ENCODE data around the gene MAP2K7. TPM values are rescaled to one million over a fixed set of nuclear protein-coding genes. Genes with fewer than 3 reads are reported as not detected.
A peak's percentile ranks its signal among the peaks of the same experiment; 100 is the strongest.

Gene MAP2K7
- total and polyA plus RNA-seq, 2 donors (not counting 1 experiment from before 2014, with no cell fraction given), result 7.8 to 10.4 TPM

GRCh38 chr19:7926727-7927604 lies 23.3 kb downstream of the MAP2K7 start:
- Histone ChIP-seq H3K27me3 (ENCODE audit: control insufficient read depth, insufficient read depth, low read length) (no peaks in the 10 kb centered on the region), H3K27ac (ENCODE audit: insufficient read depth, low read length) (no peak overlapping the region), H3K9ac (ENCODE audit: insufficient read depth, low read length) (no peak overlapping the region), H4K20me1 (ENCODE audit: control insufficient read depth, extremely low read depth, insufficient read depth, low read length) (no peaks in the 10 kb centered on the region), H3K4me1 (ENCODE audit: control insufficient read depth, extremely low read depth, insufficient read depth, low read length) (peaks cover 26% of the 10 kb centered on the region), H3K79me2 (ENCODE audit: control insufficient read depth, insufficient read depth, low read length) (no peaks in the 10 kb centered on the region), H3K4me3 (replicated peaks in 1 of 4; ENCODE audit: control extremely low read depth in 1 of 4, insufficient read depth in 1 of 4, low read depth in 3 of 4, low read length in 4 of 4) (no peak overlapping the region), H3K9me3 (ENCODE audit: control insufficient read depth, insufficient read depth, low read depth, low read length) (no peaks in the 10 kb centered on the region), H3K4me2 (ENCODE audit: extremely low read depth, insufficient read depth, low read length) (no peak overlapping the region), H2AFZ (ENCODE audit: low read length) (no peak overlapping the region), H3K36me3 (ENCODE audit: control insufficient read depth, insufficient read depth, low read length) (peaks cover 21% of the 10 kb centered on the region)
- DNase-seq (ENCODE audit: low read depth in 2 of 2), result no peak
- TF ChIP-seq CTCF (conservative IDR thresholded peaks at IDR 0.05 in 1 of 2, IDR thresholded peaks at IDR 0.05 in 1 of 2; ENCODE audit: low read depth in 1 of 2, low read length in 2 of 2) (no peak), EZH2 (IDR thresholded peaks at IDR 0.05; ENCODE audit: low read length, missing control alignments) (no peak)

DNA sequence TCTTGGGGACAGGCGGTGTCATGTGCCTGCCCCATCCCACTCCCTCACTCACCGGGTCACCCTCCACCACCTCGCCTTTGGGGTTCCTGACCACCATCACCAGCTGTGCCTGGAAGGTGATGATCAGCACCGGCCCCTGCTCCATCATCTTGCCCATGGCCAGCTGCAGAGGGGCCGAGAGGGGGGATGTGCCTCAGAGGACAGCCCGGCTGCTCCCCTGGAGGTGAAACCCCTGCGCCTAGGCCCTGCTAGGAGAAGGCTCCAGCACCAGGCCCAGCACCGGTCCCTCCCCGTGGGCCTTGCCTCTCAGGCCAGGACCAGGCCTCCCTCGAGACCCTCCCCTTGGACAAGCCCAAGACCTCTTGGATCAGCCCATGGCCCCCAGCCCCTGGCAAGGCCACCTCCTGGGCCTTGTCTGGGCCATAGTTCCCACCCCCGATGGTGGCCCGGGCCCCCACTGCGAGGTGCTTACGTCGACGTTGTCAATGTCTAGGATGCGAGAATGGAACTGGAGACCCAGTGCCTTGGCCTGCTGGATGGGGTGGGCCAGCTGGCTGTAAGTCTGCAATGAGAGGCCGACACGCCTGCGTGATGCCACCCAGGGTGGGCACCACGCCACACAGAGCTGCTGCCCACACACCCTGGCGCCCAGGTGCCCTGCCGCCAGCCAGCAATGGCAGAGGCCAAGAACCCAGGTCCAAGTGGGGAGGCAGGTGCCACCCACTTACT lies 24.1 kb downstream of the MAP2K7 start:
- TF ChIP-seq CTCF (conservative IDR thresholded peaks at IDR 0.05 in 1 of 2, IDR thresholded peaks at IDR 0.05 in 1 of 2; ENCODE audit: low read depth in 1 of 2, low read length in 2 of 2) (no peak), EZH2 (IDR thresholded peaks at IDR 0.05; ENCODE audit: low read length, missing control alignments) (no peak)
- Histone ChIP-seq H3K27me3 (ENCODE audit: control insufficient read depth, insufficient read depth, low read length) (no peaks in the 10 kb centered on the region), H3K9ac (ENCODE audit: insufficient read depth, low read length) (peak overlapping the region; percentile 64), H3K4me3 (replicated peaks in 1 of 4; ENCODE audit: control extremely low read depth in 1 of 4, insufficient read depth in 1 of 4, low read depth in 3 of 4, low read length in 4 of 4) (no peak overlapping the region), H2AFZ (ENCODE audit: low read length) (no peak overlapping the region), H3K36me3 (ENCODE audit: control insufficient read depth, insufficient read depth, low read length) (peaks cover 20% of the 10 kb centered on the region), H3K4me2 (ENCODE audit: extremely low read depth, insufficient read depth, low read length) (peak overlapping the region; percentile 78), H3K27ac (ENCODE audit: insufficient read depth, low read length) (peak overlapping the region; percentile 92), H4K20me1 (ENCODE audit: control insufficient read depth, extremely low read depth, insufficient read depth, low read length) (no peaks in the 10 kb centered on the region), H3K4me1 (ENCODE audit: control insufficient read depth, extremely low read depth, insufficient read depth, low read length) (peaks cover 24% of the 10 kb centered on the region), H3K9me3 (ENCODE audit: control insufficient read depth, insufficient read depth, low read depth, low read length) (no peaks in the 10 kb centered on the region), H3K79me2 (ENCODE audit: control insufficient read depth, insufficient read depth, low read length) (no peaks in the 10 kb centered on the region)
- no peak for DNase-seq (ENCODE audit: low read depth in 2 of 2)

DNA sequence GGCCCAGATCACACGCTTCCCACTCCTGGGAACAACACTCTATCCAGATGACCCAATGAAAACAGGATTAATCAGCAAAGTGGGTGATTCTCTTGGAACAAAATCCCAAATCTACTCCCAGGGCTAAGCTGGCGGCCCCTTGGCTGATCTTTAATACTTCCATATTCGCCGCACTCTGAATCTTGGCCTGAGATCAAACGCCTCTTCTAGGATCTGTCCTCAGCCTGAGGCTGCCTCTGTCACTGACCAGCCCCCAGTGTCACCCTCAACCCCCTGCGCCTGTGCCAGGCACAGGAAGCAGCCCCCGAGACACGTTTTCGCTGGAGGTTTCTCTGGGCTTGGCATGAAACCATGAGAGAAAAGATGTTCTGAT lies 24.6 kb downstream of the MAP2K7 start:
- peak in 1 of 2 donors; percentile 29 for DNase-seq (ENCODE audit: low read depth in 2 of 2)
- H3K4me2 ChIP-seq (ENCODE audit: extremely low read depth, insufficient read depth, low read length), result peak overlapping the region; percentile 78
- no peak for TF ChIP-seq EZH2 (IDR thresholded peaks at IDR 0.05; ENCODE audit: low read length, missing control alignments)
- TF ChIP-seq CTCF (conservative IDR thresholded peaks at IDR 0.05 in 1 of 2, IDR thresholded peaks at IDR 0.05 in 1 of 2; ENCODE audit: low read depth in 1 of 2, low read length in 2 of 2), result no peak

More for the DNA sequence above, 24.6 kb downstream of the MAP2K7 start:
- Histone ChIP-seq H3K36me3 (ENCODE audit: control insufficient read depth, insufficient read depth, low read length) (peaks cover 25% of the 10 kb centered on the region), H2AFZ (ENCODE audit: low read length) (no peak overlapping the region), H4K20me1 (ENCODE audit: control insufficient read depth, extremely low read depth, insufficient read depth, low read length) (no peaks in the 10 kb centered on the region), H3K79me2 (ENCODE audit: control insufficient read depth, insufficient read depth, low read length) (no peaks in the 10 kb centered on the region), H3K9me3 (ENCODE audit: control insufficient read depth, insufficient read depth, low read depth, low read length) (no peaks in the 10 kb centered on the region), H3K4me1 (ENCODE audit: control insufficient read depth, extremely low read depth, insufficient read depth, low read length) (peaks cover 24% of the 10 kb centered on the region), H3K27me3 (ENCODE audit: control insufficient read depth, insufficient read depth, low read length) (no peaks in the 10 kb centered on the region), H3K9ac (ENCODE audit: insufficient read depth, low read length) (peak overlapping the region; percentile 64), H3K4me3 (replicated peaks in 1 of 4; ENCODE audit: control extremely low read depth in 1 of 4, insufficient read depth in 1 of 4, low read depth in 3 of 4, low read length in 4 of 4) (peak overlapping the region in 2 of 4 experiments; percentile 14 to 21), H3K27ac (ENCODE audit: insufficient read depth, low read length) (peak overlapping the region; percentile 92)

Data from fibroblast of lung (primary cell).